Measurements from ENCODE around the gene RSRC1.

The RSRC1 gene

DNA sequence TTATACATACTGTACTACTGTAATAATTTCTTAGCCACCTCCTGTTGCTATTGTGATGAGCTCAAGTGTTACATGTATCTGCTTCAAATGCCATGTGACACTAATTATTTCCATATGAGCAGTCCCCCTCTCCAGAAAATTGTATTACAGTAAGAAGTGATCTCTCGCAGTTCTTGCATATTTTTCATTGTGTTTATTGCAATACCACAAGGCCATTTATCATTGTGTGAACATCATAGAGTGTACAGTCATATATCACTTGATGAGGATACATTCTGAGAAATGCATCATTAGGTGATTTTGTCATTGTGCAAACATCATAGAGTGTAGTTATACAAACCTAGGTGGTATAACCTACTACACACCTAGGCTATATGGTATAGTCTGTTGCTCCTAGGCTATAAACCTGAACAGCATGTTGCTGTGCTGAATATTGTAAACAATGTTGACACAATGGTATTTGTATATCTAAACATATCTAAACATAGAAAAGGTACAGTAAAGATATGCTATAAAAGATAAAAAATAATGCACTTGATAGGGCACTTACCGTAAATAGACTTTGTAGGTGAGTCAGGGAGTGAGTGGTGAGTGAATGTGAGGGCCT, 271.5 kb downstream of the RSRC1 start:
- TF ChIP-seq, protein P1, sequence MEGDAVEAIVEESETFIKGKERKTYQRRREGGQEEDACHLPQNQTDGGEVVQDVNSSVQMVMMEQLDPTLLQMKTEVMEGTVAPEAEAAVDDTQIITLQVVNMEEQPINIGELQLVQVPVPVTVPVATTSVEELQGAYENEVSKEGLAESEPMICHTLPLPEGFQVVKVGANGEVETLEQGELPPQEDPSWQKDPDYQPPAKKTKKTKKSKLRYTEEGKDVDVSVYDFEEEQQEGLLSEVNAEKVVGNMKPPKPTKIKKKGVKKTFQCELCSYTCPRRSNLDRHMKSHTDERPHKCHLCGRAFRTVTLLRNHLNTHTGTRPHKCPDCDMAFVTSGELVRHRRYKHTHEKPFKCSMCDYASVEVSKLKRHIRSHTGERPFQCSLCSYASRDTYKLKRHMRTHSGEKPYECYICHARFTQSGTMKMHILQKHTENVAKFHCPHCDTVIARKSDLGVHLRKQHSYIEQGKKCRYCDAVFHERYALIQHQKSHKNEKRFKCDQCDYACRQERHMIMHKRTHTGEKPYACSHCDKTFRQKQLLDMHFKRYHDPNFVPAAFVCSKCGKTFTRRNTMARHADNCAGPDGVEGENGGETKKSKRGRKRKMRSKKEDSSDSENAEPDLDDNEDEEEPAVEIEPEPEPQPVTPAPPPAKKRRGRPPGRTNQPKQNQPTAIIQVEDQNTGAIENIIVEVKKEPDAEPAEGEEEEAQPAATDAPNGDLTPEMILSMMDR (IDR thresholded peaks at IDR 0.05; ENCODE audit: insufficient read depth, low read length, missing control alignments), result no peak
- DNase-seq (ENCODE audit: low read depth, low spot score), result no peak
- ChIA-PET POLR2A (no interaction called here), CTCF (no interaction called here)
- H3K4me3 ChIP-seq (ENCODE audit: low read depth, low read length), result no peak overlapping the region

DNA sequence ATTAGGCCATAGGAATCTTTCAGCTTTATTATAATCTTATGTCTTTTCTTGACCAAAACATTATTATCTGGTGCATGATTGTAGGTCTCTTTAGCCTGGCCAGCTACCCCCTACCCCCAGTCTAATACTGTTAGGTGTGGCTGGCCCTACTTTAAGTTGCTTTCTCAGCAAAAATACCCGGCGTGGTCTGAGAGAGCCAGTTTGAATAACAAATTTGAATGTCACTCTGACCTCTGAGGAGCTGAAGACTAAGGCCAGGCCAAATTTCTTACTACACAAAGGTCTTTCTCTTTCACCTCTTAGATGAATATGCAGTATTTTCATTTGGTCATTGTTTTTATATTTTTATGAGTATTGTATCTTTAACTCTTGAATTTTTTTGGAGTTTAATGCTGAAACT, 272.6 kb downstream of the RSRC1 start:
- CTCF ChIA-PET, result no interaction called here
- TF ChIP-seq, protein P1 (IDR thresholded peaks at IDR 0.05; ENCODE audit: insufficient read depth, low read length, missing control alignments), result no peak
- no peak overlapping the region for H3K4me3 ChIP-seq (ENCODE audit: low read depth, low read length)
- DNase-seq (ENCODE audit: low read depth, low spot score), result no peak
- POLR2A ChIA-PET, result no interaction called here

GRCh38 chr3:158384019-158384418, 274.1 kb downstream of the RSRC1 start:
- TF ChIP-seq, protein P1 (IDR thresholded peaks at IDR 0.05; ENCODE audit: insufficient read depth, low read length, missing control alignments), result no peak
- no peak for DNase-seq (ENCODE audit: low read depth, low spot score)
- POLR2A ChIA-PET, result no interaction called here
- CTCF ChIA-PET, result no interaction called here
- H3K4me3 ChIP-seq (ENCODE audit: low read depth, low read length), result no peak overlapping the region

- CTCF ChIA-PET, result interaction anchor here (2.0 kb wide), 1 partner anchor 39 kb away, joined by 7 read pairs; no protein-coding TSS in a partner anchor
- no peak overlapping the region for H3K4me3 ChIP-seq (ENCODE audit: low read depth, low read length)
- TF ChIP-seq, protein P1 (IDR thresholded peaks at IDR 0.05; ENCODE audit: insufficient read depth, low read length, missing control alignments), result no peak
- POLR2A ChIA-PET, result no interaction called here
- no peak for DNase-seq (ENCODE audit: low read depth, low spot score)
Observed at GRCh38 chr3:158395421-158395820, 285.5 kb downstream of the RSRC1 start.

DNA sequence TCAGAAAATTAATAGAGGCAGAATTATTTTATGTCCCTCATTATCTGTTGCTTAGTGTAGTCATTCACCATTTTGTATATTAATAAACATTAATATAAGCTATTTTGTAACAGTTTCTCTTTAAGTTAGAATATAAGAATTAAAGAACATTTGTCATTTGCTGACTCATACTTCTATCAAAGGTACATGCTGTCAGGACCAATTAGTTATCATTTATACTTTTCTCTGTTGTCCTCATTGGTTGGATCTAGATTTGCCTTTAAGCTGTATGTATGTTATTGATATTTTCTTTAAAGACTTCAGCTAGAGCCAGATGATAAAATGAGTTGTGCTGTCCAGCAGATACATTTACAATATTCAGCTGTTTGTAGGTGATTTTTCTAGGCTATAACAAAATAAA, 292.7 kb downstream of the RSRC1 start:
- POLR2A ChIA-PET, result no interaction called here

GRCh38 chr3:158403013-158403412, 293.1 kb downstream of the RSRC1 start:
- POLR2A ChIA-PET, result no interaction called here

More for the DNA sequence above, 292.7 kb downstream of the RSRC1 start:
- CTCF ChIA-PET, result interaction anchor here (2.3 kb wide), 1 partner anchor 32 kb away, joined by 11 read pairs; no protein-coding TSS in a partner anchor
- no peak overlapping the region for H3K4me3 ChIP-seq (ENCODE audit: low read depth, low read length)
- no peak for DNase-seq (ENCODE audit: low read depth, low spot score)
- TF ChIP-seq, protein P1 (IDR thresholded peaks at IDR 0.05; ENCODE audit: insufficient read depth, low read length, missing control alignments), result no peak

More at GRCh38 chr3:158403013-158403412, 293.1 kb downstream of the RSRC1 start:
- no peak for DNase-seq (ENCODE audit: low read depth, low spot score)
- TF ChIP-seq, protein P1 (IDR thresholded peaks at IDR 0.05; ENCODE audit: insufficient read depth, low read length, missing control alignments), result no peak
- CTCF ChIA-PET, result interaction anchor here (2.3 kb wide), 1 partner anchor 31 kb away, joined by 11 read pairs; no protein-coding TSS in a partner anchor
- H3K4me3 ChIP-seq (ENCODE audit: low read depth, low read length), result no peak overlapping the region

Data from AG04449 (cell line).